Activated naive CD8-positive, alpha-beta T cell treated with anti-CD3 and anti-CD28 coated beads for 36 hours (primary cell): Measurements from ENCODE around the gene PROX2. TPM values are rescaled to one million over a fixed set of nuclear protein-coding genes. Genes with fewer than 3 reads are reported as not detected.

Experiments
- DNase-seq: peaks from one replicate; pipeline ENCODE4 v3.0.0; 2021
- H3K27ac Mint-ChIP-seq: one replicate; pipeline ENCODE4 v1.8.0; 2022; ENCODE audit warnings: mild to moderate bottlenecking, moderate library complexity, mixed read lengths
- H3K27me3 Mint-ChIP-seq: one replicate; pipeline ENCODE4 v1.8.0; 2022; ENCODE audit warnings: mild to moderate bottlenecking, mixed read lengths
- H3K36me3 Mint-ChIP-seq: one replicate; pipeline ENCODE4 v1.8.0; 2021; ENCODE audit warnings: mild to moderate bottlenecking, mixed read lengths
- H3K4me1 Mint-ChIP-seq: one replicate; pipeline ENCODE4 v1.8.0; 2021; ENCODE audit warnings: mixed read lengths
- H3K4me3 Mint-ChIP-seq: one replicate; pipeline ENCODE4 v1.8.0; 2022; ENCODE audit warnings: mild to moderate bottlenecking, moderate library complexity, mixed read lengths
- H3K9me3 Mint-ChIP-seq: one replicate; pipeline ENCODE4 v1.8.0; 2022; ENCODE audit warnings: mixed read lengths
- total RNA-seq, 2 experiments: library from RNA; stranded (reverse); gene quantifications; one replicate each; pipeline ENCODE4 v1.2.3, GENCODE V29; 2021

PROX2 gene
- total RNA-seq, 2 experiments from 2014 or later = 0.87 to 1.5 TPM

DNA sequence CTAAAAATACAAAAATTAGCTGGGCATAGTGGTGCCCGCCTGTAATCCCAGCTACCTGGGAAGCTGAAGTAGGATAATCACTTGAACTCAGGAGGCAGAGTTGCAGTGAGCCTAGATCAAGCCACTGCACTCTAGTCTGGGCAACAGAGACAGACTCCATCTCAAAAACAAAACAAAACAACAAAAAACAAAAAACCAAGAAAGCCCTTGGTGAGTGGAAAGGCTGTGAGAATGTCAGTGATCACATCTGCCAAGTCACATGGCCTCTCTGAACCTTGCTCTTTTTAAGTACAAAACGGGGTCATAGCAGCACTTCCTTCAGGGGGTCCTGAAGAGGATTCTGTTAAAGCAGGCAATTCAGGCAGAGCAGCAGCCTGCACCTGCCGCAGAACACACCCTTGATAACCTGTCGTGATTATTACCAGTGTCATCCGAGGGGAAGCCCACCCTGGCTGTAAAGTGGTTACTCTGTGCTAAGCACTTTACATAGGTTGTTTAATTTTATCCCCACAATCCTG is 37.5 kb upstream of the PROX2 start:
- no peak for DNase-seq
- Mint-ChIP-seq H3K4me3 (no peak overlapping the region), H3K27ac (no peak overlapping the region), H3K27me3 (no peaks in the 10 kb centered on the region), H3K9me3 (no peaks in the 10 kb centered on the region), H3K36me3 (no peaks in the 10 kb centered on the region), H3K4me1 (no peaks in the 10 kb centered on the region)

GRCh38 chr14:74912801-74913200 is 36.9 kb upstream of the PROX2 start:
- Mint-ChIP-seq H3K36me3 (no peaks in the 10 kb centered on the region), H3K4me3 (no peak overlapping the region), H3K9me3 (no peaks in the 10 kb centered on the region), H3K4me1 (no peaks in the 10 kb centered on the region), H3K27ac (no peak overlapping the region), H3K27me3 (no peaks in the 10 kb centered on the region)
- DNase-seq = no peak

DNA sequence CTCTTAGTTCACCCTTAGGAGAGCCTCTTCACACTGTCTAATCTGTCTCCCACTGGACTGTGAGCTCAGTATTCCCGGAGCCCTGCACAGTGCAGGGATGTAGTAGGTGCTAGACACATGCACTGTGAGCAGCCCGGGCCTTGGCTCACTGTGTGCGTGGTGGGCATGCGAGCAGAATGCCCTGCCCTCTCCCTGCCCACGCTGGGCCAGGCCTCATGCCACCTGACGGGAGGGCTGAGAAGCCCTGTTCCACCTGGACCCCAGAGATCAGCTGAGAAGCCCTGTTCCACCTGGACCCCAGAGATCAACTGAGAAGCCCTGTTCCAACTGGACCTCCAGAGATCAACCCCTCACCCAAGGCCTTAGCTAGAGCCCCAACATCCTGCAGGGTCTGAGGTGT is 36.2 kb upstream of the PROX2 start:
- Mint-ChIP-seq H3K9me3 (no peaks in the 10 kb centered on the region), H3K4me1 (no peaks in the 10 kb centered on the region), H3K27ac (no peak overlapping the region), H3K27me3 (no peaks in the 10 kb centered on the region), H3K4me3 (no peak overlapping the region), H3K36me3 (no peaks in the 10 kb centered on the region)
- no peak for DNase-seq

- H3K9me3 Mint-ChIP-seq = no peaks in the 10 kb centered on the region
- H3K27me3 Mint-ChIP-seq = no peaks in the 10 kb centered on the region
- H3K27ac Mint-ChIP-seq = no peak overlapping the region
- no peaks in the 10 kb centered on the region for H3K36me3 Mint-ChIP-seq
- H3K4me1 Mint-ChIP-seq = no peaks in the 10 kb centered on the region
- DNase-seq = no peak
- no peak overlapping the region for H3K4me3 Mint-ChIP-seq
Measured at GRCh38 chr14:74911704-74912103, 35.8 kb upstream of the PROX2 start.

DNA sequence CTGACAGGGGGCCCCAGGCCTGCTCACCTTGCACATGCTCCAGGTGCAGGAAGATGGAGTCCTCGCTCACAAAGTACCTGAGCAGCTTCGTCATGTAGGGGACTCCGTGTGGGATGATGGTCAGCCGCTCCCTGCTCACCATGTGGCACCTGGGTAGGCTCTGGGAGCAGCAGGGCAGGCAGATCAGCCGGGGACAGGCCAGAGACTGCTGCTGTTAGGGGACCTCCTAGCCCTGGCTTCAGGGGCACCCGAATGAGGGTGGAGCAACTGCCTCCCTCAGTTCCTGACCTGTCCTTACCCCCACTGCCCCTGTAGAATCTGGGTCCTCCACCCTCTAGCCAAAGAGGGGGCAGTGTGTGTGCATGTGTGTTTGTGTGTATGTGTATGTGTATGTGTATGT is 35.3 kb upstream of the PROX2 start:
- H3K36me3 Mint-ChIP-seq = no peaks in the 10 kb centered on the region
- H3K4me1 Mint-ChIP-seq = peaks cover 2% of the 10 kb centered on the region
- no peaks in the 10 kb centered on the region for H3K9me3 Mint-ChIP-seq
- H3K27ac Mint-ChIP-seq = no peak overlapping the region
- no peak overlapping the region for H3K4me3 Mint-ChIP-seq
- no peaks in the 10 kb centered on the region for H3K27me3 Mint-ChIP-seq
- DNase-seq = no peak

DNA sequence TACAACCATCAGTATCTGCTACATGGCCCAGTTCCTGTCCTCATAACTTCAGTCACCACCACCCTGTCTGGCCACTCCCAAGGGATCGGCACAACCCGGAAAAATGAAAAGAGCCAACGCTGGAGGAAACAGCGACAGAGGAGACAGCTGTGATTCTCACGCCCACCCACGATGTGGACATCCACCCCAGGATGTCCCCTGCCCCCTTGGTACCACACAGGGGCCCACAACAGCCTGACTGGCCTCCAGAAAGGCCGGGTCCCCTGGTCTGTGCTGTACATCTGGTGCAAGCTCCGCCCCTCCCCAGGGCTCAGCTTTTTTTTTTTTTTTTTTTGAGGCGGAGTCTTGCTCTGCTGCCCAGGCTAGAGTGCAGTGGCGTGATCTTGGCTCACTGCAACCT is 34.6 kb upstream of the PROX2 start:
- Mint-ChIP-seq H3K4me1 (peaks cover 2% of the 10 kb centered on the region), H3K27ac (no peak overlapping the region), H3K27me3 (no peaks in the 10 kb centered on the region), H3K4me3 (no peak overlapping the region), H3K36me3 (peaks cover 3% of the 10 kb centered on the region), H3K9me3 (no peaks in the 10 kb centered on the region)
- DNase-seq = no peak

GRCh38 chr14:74909911-74910310 is 34.0 kb upstream of the PROX2 start:
- H3K27ac Mint-ChIP-seq = no peak overlapping the region
- DNase-seq = no peak
- H3K4me3 Mint-ChIP-seq = no peak overlapping the region
- H3K36me3 Mint-ChIP-seq = peaks cover 3% of the 10 kb centered on the region
- no peaks in the 10 kb centered on the region for H3K27me3 Mint-ChIP-seq
- H3K9me3 Mint-ChIP-seq = no peaks in the 10 kb centered on the region
- peaks cover 2% of the 10 kb centered on the region for H3K4me1 Mint-ChIP-seq

- Mint-ChIP-seq H3K27me3 (no peaks in the 10 kb centered on the region), H3K4me1 (peaks cover 4% of the 10 kb centered on the region), H3K27ac (no peak overlapping the region), H3K36me3 (peaks cover 3% of the 10 kb centered on the region), H3K4me3 (no peak overlapping the region), H3K9me3 (no peaks in the 10 kb centered on the region)
- no peak for DNase-seq
Measured at GRCh38 chr14:74909501-74909900, 33.6 kb upstream of the PROX2 start.

DNA sequence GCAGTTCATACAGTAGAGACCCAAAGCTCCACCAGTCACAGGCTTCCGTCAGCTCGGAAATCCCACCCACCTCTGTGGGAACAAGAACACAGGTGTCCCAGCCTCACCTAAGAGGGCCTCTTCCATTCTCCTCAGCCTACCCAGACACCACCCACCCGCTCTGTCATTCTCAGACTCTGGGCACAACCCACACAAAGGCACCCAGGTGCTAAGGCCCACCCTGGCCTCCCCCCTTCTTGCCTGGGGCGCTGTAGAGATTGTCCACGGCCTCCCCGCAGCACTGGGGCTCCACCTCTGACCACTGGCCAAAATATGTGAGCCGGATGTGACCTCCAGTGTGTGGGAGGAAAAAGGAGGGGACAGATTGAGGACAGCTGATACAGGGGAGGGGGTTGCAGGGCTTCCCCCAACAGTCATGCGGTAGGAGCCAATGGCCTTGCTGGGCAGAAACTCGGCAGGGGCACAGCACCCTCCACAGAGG is 33.0 kb upstream of the PROX2 start:
- H3K4me1 Mint-ChIP-seq = peaks cover 4% of the 10 kb centered on the region
- DNase-seq = no peak
- H3K4me3 Mint-ChIP-seq = no peak overlapping the region
- peaks cover 3% of the 10 kb centered on the region for H3K36me3 Mint-ChIP-seq
- no peaks in the 10 kb centered on the region for H3K9me3 Mint-ChIP-seq
- no peaks in the 10 kb centered on the region for H3K27me3 Mint-ChIP-seq
- H3K27ac Mint-ChIP-seq = no peak overlapping the region

GRCh38 chr14:74907744-74908143 is 31.8 kb upstream of the PROX2 start:
- no peak overlapping the region for H3K4me3 Mint-ChIP-seq
- peaks cover 4% of the 10 kb centered on the region for H3K4me1 Mint-ChIP-seq
- no peak for DNase-seq
- H3K27ac Mint-ChIP-seq = no peak overlapping the region
- peaks cover 3% of the 10 kb centered on the region for H3K36me3 Mint-ChIP-seq
- no peaks in the 10 kb centered on the region for H3K27me3 Mint-ChIP-seq
- H3K9me3 Mint-ChIP-seq = no peaks in the 10 kb centered on the region

DNA sequence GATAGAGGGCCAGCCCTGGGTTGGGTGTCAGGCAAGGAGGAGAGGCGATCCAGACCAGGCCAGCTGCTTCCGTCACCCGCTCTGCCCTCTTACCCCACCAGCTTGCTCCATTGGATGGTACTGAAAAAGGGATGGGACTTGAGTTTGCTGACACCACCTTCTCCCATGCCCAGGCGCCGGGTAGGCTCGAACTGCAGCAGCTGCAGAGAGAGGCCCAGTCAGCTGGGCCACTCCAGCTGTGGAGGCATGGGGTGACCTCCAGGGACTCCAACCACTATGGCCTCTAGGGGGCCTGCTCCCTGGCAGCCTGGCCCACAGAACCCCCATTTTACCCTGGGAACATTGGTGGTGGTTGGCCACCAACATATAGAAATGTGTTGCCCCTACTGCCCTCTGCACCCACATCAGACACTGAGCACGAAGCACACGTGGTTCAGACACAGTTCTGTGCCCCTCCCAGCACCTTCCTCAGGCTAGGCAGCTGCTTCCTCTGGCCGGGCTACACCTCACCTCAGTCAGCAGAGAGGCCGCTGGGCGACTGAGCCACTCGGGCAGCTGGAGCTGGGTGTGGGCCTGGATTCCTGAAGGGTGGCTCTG is 31.1 kb upstream of the PROX2 start:
- no peak overlapping the region for H3K4me3 Mint-ChIP-seq
- H3K27ac Mint-ChIP-seq = no peak overlapping the region
- peaks cover 3% of the 10 kb centered on the region for H3K36me3 Mint-ChIP-seq
- DNase-seq = no peak
- no peaks in the 10 kb centered on the region for H3K27me3 Mint-ChIP-seq
- no peaks in the 10 kb centered on the region for H3K9me3 Mint-ChIP-seq
- H3K4me1 Mint-ChIP-seq = peaks cover 4% of the 10 kb centered on the region

- Mint-ChIP-seq H3K36me3 (peaks cover 5% of the 10 kb centered on the region), H3K4me3 (no peak overlapping the region), H3K27me3 (no peaks in the 10 kb centered on the region), H3K9me3 (no peaks in the 10 kb centered on the region), H3K27ac (peak overlapping the region; percentile 54), H3K4me1 (peaks cover 4% of the 10 kb centered on the region)
- DNase-seq = peak; percentile 73
Measured at GRCh38 chr14:74905595-74906142, 29.7 kb upstream of the PROX2 start.

DNA sequence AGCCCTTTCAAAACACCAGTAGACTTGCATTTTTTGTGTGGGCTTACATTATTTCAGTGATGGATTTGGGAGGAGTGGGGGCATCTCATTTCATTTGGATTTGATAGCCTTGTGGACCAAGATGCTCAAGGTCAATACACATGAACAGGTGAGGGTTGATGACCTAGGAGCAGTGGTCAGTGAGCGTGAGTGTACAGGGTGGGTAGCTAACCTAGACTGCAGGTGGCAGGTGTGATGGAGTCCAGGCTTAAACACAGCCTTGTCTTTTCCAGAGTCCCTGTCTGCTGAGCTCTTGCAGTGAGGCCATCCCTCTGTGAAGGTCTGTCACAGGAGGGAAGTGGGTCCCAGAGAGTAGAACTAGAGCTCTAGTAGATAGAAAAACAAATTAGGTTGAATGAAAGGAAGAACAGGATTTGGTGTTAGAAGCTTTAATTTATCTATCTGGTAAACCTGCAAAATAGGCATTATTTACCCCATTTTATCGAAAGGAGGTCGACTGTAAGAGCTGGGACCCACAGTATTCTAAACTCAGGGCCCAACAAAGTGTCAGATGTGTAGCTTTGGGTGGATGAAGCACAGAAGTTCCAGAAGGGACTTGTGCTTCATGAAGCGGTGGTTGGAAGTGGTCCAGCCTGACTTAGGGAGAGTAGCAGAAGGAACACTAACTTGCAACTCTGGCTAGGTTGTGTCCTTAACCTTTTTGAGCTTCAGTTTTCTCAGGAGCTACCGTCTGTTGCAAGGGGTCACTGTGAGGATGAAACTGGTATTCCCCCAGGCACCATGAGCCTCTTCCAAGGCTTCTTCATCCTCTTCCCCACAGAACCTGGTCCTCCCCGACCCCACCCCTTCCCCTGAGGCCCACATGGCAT is 28.9 kb upstream of the PROX2 start:
- Mint-ChIP-seq H3K36me3 (peaks cover 5% of the 10 kb centered on the region), H3K4me3 (no peak overlapping the region), H3K4me1 (peaks cover 4% of the 10 kb centered on the region), H3K27me3 (no peaks in the 10 kb centered on the region), H3K9me3 (no peaks in the 10 kb centered on the region), H3K27ac (peak overlapping the region; percentile 50)
- no peak for DNase-seq

GRCh38 chr14:74902941-74903705 is 27.2 kb upstream of the PROX2 start:
- DNase-seq = no peak
- no peak overlapping the region for H3K4me3 Mint-ChIP-seq
- no peaks in the 10 kb centered on the region for H3K27me3 Mint-ChIP-seq
- peaks cover 11% of the 10 kb centered on the region for H3K36me3 Mint-ChIP-seq
- no peaks in the 10 kb centered on the region for H3K9me3 Mint-ChIP-seq
- H3K27ac Mint-ChIP-seq = peak overlapping the region; percentile 18
- H3K4me1 Mint-ChIP-seq = peaks cover 4% of the 10 kb centered on the region

GRCh38 chr14:74898694-74899093 is 22.7 kb upstream of the PROX2 start:
- H3K4me1 Mint-ChIP-seq = peaks cover 2% of the 10 kb centered on the region
- H3K4me3 Mint-ChIP-seq = no peak overlapping the region
- H3K27ac Mint-ChIP-seq = peak overlapping the region; percentile 44
- peaks cover 24% of the 10 kb centered on the region for H3K36me3 Mint-ChIP-seq
- H3K27me3 Mint-ChIP-seq = no peaks in the 10 kb centered on the region
- no peaks in the 10 kb centered on the region for H3K9me3 Mint-ChIP-seq
- no peak for DNase-seq
